Mesodermal cell (in vitro differentiated cells): ENCODE data around the gene SLC1A3.

Source experiments
- H3K27ac ChIP-seq: 2 replicates; pipeline ENCODE4 v1.7.0; 2013; ENCODE audit warnings: mild to moderate bottlenecking, low read depth, low read length, moderate library complexity; ENCODE audit not compliant: severe bottlenecking
- H3K36me3 ChIP-seq: 2 replicates; pipeline ENCODE4 v1.7.1; 2013; ENCODE audit warnings: mild to moderate bottlenecking, low read length, moderate library complexity; ENCODE audit not compliant: control insufficient read depth, insufficient read depth
- H3K4me1 ChIP-seq: one replicate; pipeline ENCODE4 v1.7.1; 2013; ENCODE audit warnings: mild to moderate bottlenecking, low read length; ENCODE audit not compliant: insufficient read depth, control insufficient read depth, poor library complexity, severe bottlenecking
- H3K4me3 ChIP-seq: 2 replicates; pipeline ENCODE4 v1.7.0; 2013; ENCODE audit warnings: low read length, control low read depth, mild to moderate bottlenecking; ENCODE audit not compliant: insufficient read depth, poor library complexity, severe bottlenecking; ENCODE audit errors: extremely low read depth
- H3K9me3 ChIP-seq: 2 replicates; pipeline ENCODE4 v1.7.1; 2013; ENCODE audit warnings: mild to moderate bottlenecking, low read length, moderate library complexity; ENCODE audit not compliant: control insufficient read depth
- WGBS, 2 experiments: methylation state at CpG; one replicate each; pipeline ENCODE4 v1.1.5; 2013; ENCODE audit warnings: missing lambda C conversion rate in 2 of 2; ENCODE audit not compliant: insufficient coverage in 2 of 2; 5-methylcytosine and 5-hydroxymethylcytosine counted together

Gene SLC1A3

GRCh38 chr5:36720688-36721087 is 114.3 kb downstream of the SLC1A3 start:
- H3K36me3 ChIP-seq, result no peaks in the 10 kb centered on the region
- H3K27ac ChIP-seq, result no peak overlapping the region
- 100% methylated on average over 1 of the region's 4 CpGs; no CpG with 5 or more reads in 1 of the 2 experiments for WGBS, 2 experiments
- H3K4me3 ChIP-seq, result no peak overlapping the region
- H3K9me3 ChIP-seq, result no peaks in the 10 kb centered on the region
- no peaks in the 10 kb centered on the region for H3K4me1 ChIP-seq

GRCh38 chr5:36721664-36722235 is 115.3 kb downstream of the SLC1A3 start:
- Histone ChIP-seq H3K4me1 (no peaks in the 10 kb centered on the region), H3K4me3 (no peak overlapping the region), H3K9me3 (no peaks in the 10 kb centered on the region), H3K36me3 (no peaks in the 10 kb centered on the region), H3K27ac (no peak overlapping the region)
- 76 to 78% methylated on average over 4 to 5 of the region's 5 CpGs for WGBS, 2 experiments

GRCh38 chr5:36722900-36723299 is 116.5 kb downstream of the SLC1A3 start:
- H3K4me1 ChIP-seq, result no peaks in the 10 kb centered on the region
- no peaks in the 10 kb centered on the region for H3K36me3 ChIP-seq
- WGBS, 2 experiments, result 76 to 84% methylated on average over 3 of the region's 6 CpGs
- no peak overlapping the region for H3K4me3 ChIP-seq
- no peak overlapping the region for H3K27ac ChIP-seq
- H3K9me3 ChIP-seq, result no peaks in the 10 kb centered on the region

- Histone ChIP-seq H3K36me3 (no peaks in the 10 kb centered on the region), H3K4me1 (no peaks in the 10 kb centered on the region), H3K9me3 (no peaks in the 10 kb centered on the region), H3K27ac (no peak overlapping the region), H3K4me3 (no peak overlapping the region)
- WGBS, 2 experiments, result 63 to 100% methylated on average over 1 of the region's 2 CpGs
Measured at GRCh38 chr5:36723912-36724311, 117.5 kb downstream of the SLC1A3 start.

- Histone ChIP-seq H3K4me1 (no peaks in the 10 kb centered on the region), H3K36me3 (no peaks in the 10 kb centered on the region), H3K9me3 (no peaks in the 10 kb centered on the region), H3K27ac (no peak overlapping the region), H3K4me3 (no peak overlapping the region)
- WGBS, 2 experiments, result 87 to 95% methylated on average over 2 to 3 of the region's 6 CpGs
Measured at GRCh38 chr5:36724467-36725332, 118.3 kb downstream of the SLC1A3 start.

GRCh38 chr5:36726317-36726716 is 119.9 kb downstream of the SLC1A3 start:
- H3K9me3 ChIP-seq, result no peaks in the 10 kb centered on the region
- no peaks in the 10 kb centered on the region for H3K4me1 ChIP-seq
- H3K4me3 ChIP-seq, result no peak overlapping the region
- WGBS, 2 experiments, result no CpG with 5 or more reads among the region's 1 CpG
- H3K36me3 ChIP-seq, result no peaks in the 10 kb centered on the region
- no peak overlapping the region for H3K27ac ChIP-seq

- WGBS, 2 experiments, result 84 to 85% methylated on average over 1 of the region's 1 CpG
- no peaks in the 10 kb centered on the region for H3K36me3 ChIP-seq
- no peaks in the 10 kb centered on the region for H3K9me3 ChIP-seq
- H3K4me1 ChIP-seq, result no peaks in the 10 kb centered on the region
- H3K27ac ChIP-seq, result no peak overlapping the region
- no peak overlapping the region for H3K4me3 ChIP-seq
Measured at GRCh38 chr5:36726767-36727166, 120.4 kb downstream of the SLC1A3 start.

- Histone ChIP-seq H3K4me3 (no peak overlapping the region), H3K27ac (no peak overlapping the region), H3K9me3 (no peaks in the 10 kb centered on the region), H3K4me1 (no peaks in the 10 kb centered on the region), H3K36me3 (no peaks in the 10 kb centered on the region)
- WGBS, 2 experiments, result 10 to 18% methylated on average over 2 to 3 of the region's 6 CpGs
Measured at GRCh38 chr5:36728697-36729543, 122.5 kb downstream of the SLC1A3 start.

- H3K36me3 ChIP-seq, result no peaks in the 10 kb centered on the region
- no peak overlapping the region for H3K27ac ChIP-seq
- no peaks in the 10 kb centered on the region for H3K4me1 ChIP-seq
- H3K4me3 ChIP-seq, result no peak overlapping the region
- no peaks in the 10 kb centered on the region for H3K9me3 ChIP-seq
- WGBS, 2 experiments, result 92 to 93% methylated on average over 2 to 5 of the region's 6 CpGs
Measured at GRCh38 chr5:36730537-36731216, 124.3 kb downstream of the SLC1A3 start.

GRCh38 chr5:36733183-36733582 is 126.8 kb downstream of the SLC1A3 start:
- Histone ChIP-seq H3K4me3 (no peak overlapping the region), H3K36me3 (no peaks in the 10 kb centered on the region), H3K9me3 (no peaks in the 10 kb centered on the region), H3K4me1 (no peaks in the 10 kb centered on the region), H3K27ac (no peak overlapping the region)
- WGBS, 2 experiments, result 90 to 100% methylated on average over 2 of the region's 5 CpGs
